Measurements from ENCODE around the gene FAXDC2.

Gene FAXDC2

DNA sequence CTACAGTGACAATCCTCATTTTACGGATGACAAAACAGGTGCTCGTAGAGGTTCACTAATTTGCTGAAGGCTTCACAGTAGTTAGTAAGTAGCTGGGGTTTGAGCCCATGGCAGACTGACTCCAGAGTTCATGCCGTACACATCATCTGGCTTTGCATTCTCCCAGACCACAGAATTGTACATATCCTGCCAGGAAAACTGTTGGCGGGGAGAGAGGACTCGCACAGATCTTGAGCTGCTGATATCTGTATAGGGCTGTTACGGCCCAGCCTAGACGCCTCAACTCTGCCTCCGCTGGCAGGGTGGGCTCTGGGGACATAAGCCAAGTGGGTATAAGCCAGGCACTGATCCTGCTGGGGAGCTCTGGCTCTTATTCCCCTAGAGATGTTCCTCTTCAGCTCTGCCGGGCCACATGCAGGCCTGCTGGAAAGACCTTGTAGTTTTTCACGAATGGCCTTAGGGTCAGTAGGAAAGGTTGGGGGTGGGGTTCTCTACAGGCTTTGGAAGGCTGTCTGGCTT, 79.0 kb downstream of the FAXDC2 start:
- no peak overlapping the region for H3K4me3 ChIP-seq (ENCODE audit: low read length in 2 of 2)
- no peak overlapping the region for H3K9ac ChIP-seq (ENCODE audit: low read depth in 1 of 2, low read length in 2 of 2)
- no peak overlapping the region for H3K27ac ChIP-seq (ENCODE audit: low read depth in 2 of 2, low read length in 2 of 2)

DNA sequence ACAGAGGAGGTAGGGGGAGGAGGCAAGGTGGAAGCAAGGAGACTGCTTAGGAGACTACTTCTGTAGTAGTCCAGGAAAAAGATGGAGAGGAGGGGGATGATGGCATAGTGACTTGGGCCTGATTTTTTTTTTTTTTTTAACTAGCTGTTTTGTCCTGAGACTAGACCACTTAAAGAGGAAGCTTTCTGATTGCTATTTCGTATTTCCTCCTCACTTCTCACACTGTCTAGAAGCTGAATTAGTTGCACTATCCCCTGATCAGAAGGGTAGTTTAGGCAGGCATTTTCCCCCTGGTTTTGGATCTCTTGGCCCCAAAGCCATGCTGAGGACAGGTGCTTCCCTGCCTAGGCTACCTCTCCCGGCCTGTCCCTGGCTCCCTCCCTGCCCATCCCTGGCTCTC, 80.3 kb downstream of the FAXDC2 start:
- Histone ChIP-seq H3K4me1 (ENCODE audit: control insufficient read depth in 2 of 2, insufficient read depth in 2 of 2, low read length in 2 of 2) (peaks cover 2 to 14% of the 10 kb centered on the region in 2 donors), H3K36me3 (ENCODE audit: control insufficient read depth in 2 of 2, insufficient read depth in 2 of 2, low read length in 2 of 2) (no peaks in the 10 kb centered on the region), H3K27ac (ENCODE audit: low read depth in 2 of 2, low read length in 2 of 2) (no peak overlapping the region), H3K4me3 (ENCODE audit: low read length in 2 of 2) (no peak overlapping the region), H3K9ac (ENCODE audit: low read depth in 1 of 2, low read length in 2 of 2) (no peak overlapping the region), H3K27me3 (ENCODE audit: control insufficient read depth in 2 of 2, insufficient read depth in 2 of 2, low read length in 2 of 2) (no peaks in the 10 kb centered on the region), H3K9me3 (ENCODE audit: control insufficient read depth in 2 of 2, low read length in 2 of 2) (no peaks in the 10 kb centered on the region)

More for the DNA sequence above, 79.0 kb downstream of the FAXDC2 start:
- Histone ChIP-seq H3K9me3 (ENCODE audit: control insufficient read depth in 2 of 2, low read length in 2 of 2) (no peaks in the 10 kb centered on the region), H3K27me3 (ENCODE audit: control insufficient read depth in 2 of 2, insufficient read depth in 2 of 2, low read length in 2 of 2) (no peaks in the 10 kb centered on the region), H3K36me3 (ENCODE audit: control insufficient read depth in 2 of 2, insufficient read depth in 2 of 2, low read length in 2 of 2) (no peaks in the 10 kb centered on the region), H3K4me1 (ENCODE audit: control insufficient read depth in 2 of 2, insufficient read depth in 2 of 2, low read length in 2 of 2) (peaks cover 2 to 14% of the 10 kb centered on the region in 2 donors)
